Mesendoderm (in vitro differentiated cells): ENCODE results near the gene SUCLG1.

Experiments used
- DNase-seq: peaks from one replicate; pipeline ENCODE4 v3.0.0; 2013
- H2AK5ac ChIP-seq: 2 replicates; pipeline ENCODE4 v1.6.1; 2013; ENCODE audit warnings: low read length, inconsistent platforms
- H2BK120ac ChIP-seq: 2 replicates; pipeline ENCODE4 v1.6.1; 2013; ENCODE audit warnings: low read depth, mild to moderate bottlenecking, low read length, moderate library complexity, mixed read lengths
- H2BK15ac ChIP-seq: replicated peaks from 2 replicates; pipeline ENCODE4 v1.6.1; 2013; ENCODE audit warnings: low read depth, mild to moderate bottlenecking, moderate library complexity
- H2BK5ac ChIP-seq: 2 replicates; pipeline ENCODE4 v1.6.1; 2013; ENCODE audit warnings: low read length, inconsistent platforms
- H3K18ac ChIP-seq: 2 replicates; pipeline ENCODE4 v1.6.1; 2013; ENCODE audit warnings: mild to moderate bottlenecking, low read length, mixed read lengths
- H3K23ac ChIP-seq: one replicate; pipeline ENCODE4 v1.6.1; 2013; ENCODE audit warnings: low read length
- H3K27ac ChIP-seq: 2 replicates; pipeline ENCODE4 v1.5.1; 2013; ENCODE audit warnings: low read depth, mild to moderate bottlenecking, inconsistent platforms, low read length, moderate library complexity
- H3K27me3 ChIP-seq: 2 replicates; pipeline ENCODE4 v1.6.1; 2013; ENCODE audit warnings: low read length, control low read depth, mild to moderate bottlenecking, inconsistent platforms; ENCODE audit not compliant: insufficient read depth, poor library complexity
- H3K36me3 ChIP-seq: 2 replicates; pipeline ENCODE4 v1.6.1; 2013; ENCODE audit warnings: low read length, inconsistent platforms; ENCODE audit not compliant: control insufficient read depth, insufficient read depth
- H3K4ac ChIP-seq: one replicate; pipeline ENCODE4 v1.6.1; 2013; ENCODE audit warnings: low read depth, mild to moderate bottlenecking, low read length, moderate library complexity
- H3K4me1 ChIP-seq: 2 replicates; pipeline ENCODE4 v1.6.1; 2013; ENCODE audit warnings: low read depth, low read length, inconsistent platforms; ENCODE audit not compliant: control insufficient read depth
- H3K4me2 ChIP-seq: 2 replicates; pipeline ENCODE4 v1.6.1; 2013; ENCODE audit warnings: low read length
- H3K4me3 ChIP-seq: 2 replicates; pipeline ENCODE4 v1.5.1; 2013; ENCODE audit warnings: mild to moderate bottlenecking, low read length
- H3K56ac ChIP-seq: one replicate; pipeline ENCODE4 v1.6.1; 2013; ENCODE audit warnings: low read length
- H3K79me1 ChIP-seq: 2 replicates; pipeline ENCODE4 v1.6.1; 2013; ENCODE audit warnings: low read length, inconsistent platforms
- H3K79me2 ChIP-seq: 2 replicates; pipeline ENCODE4 v1.6.1; 2013; ENCODE audit warnings: mild to moderate bottlenecking, low read length; ENCODE audit not compliant: control insufficient read depth, insufficient read depth
- H3K9ac ChIP-seq: 2 replicates; pipeline ENCODE4 v1.6.1; 2013; ENCODE audit warnings: low read length, inconsistent platforms
- H4K5ac ChIP-seq: one replicate; pipeline ENCODE4 v1.6.1; 2013; ENCODE audit warnings: low read length
- H4K8ac ChIP-seq: one replicate; pipeline ENCODE4 v1.6.1; 2013; ENCODE audit warnings: low read depth, mild to moderate bottlenecking, control low read depth, low read length, moderate library complexity
- WGBS: extraction: QIAGEN DNeasy Blood & Tissue Kit; methylation state at CpG from one replicate; pipeline ENCODE4 v1.1.7; 2013; ENCODE audit warnings: low lambda C conversion rate, missing lambda C conversion rate; ENCODE audit not compliant: insufficient coverage; ENCODE audit errors: extremely low coverage; 5-methylcytosine and 5-hydroxymethylcytosine counted together

SUCLG1 gene

GRCh38 chr2:84459944-84460429, 907 bp upstream of the SUCLG1 start:
- H2BK15ac ChIP-seq = no peak overlapping the region
- no peak overlapping the region for H2BK120ac ChIP-seq
- no peak overlapping the region for H3K23ac ChIP-seq
- H3K79me2 ChIP-seq = peaks cover 10% of the 10 kb centered on the region
- H3K4me1 ChIP-seq = peaks cover 6% of the 10 kb centered on the region
- no peak overlapping the region for H4K8ac ChIP-seq
- no peaks in the 10 kb centered on the region for H3K36me3 ChIP-seq
- no peak overlapping the region for H4K5ac ChIP-seq
- no CpG with 5 or more reads among the region's 4 CpGs for WGBS
- H2BK5ac ChIP-seq = no peak overlapping the region
- H3K79me1 ChIP-seq = peaks cover 8% of the 10 kb centered on the region
- no peak for DNase-seq
- H3K56ac ChIP-seq = peak overlapping the region; percentile 37
- peak overlapping the region; percentile 62 for H3K9ac ChIP-seq
- H3K27me3 ChIP-seq = no peaks in the 10 kb centered on the region
- no peak overlapping the region for H3K27ac ChIP-seq
- no peak overlapping the region for H3K4ac ChIP-seq
- H3K4me2 ChIP-seq = peak overlapping the region; percentile 7
- H3K4me3 ChIP-seq = peak overlapping the region; percentile 6
- H3K18ac ChIP-seq = no peak overlapping the region
- no peak overlapping the region for H2AK5ac ChIP-seq

- Histone ChIP-seq H3K27me3 (no peaks in the 10 kb centered on the region), H2BK15ac (no peak overlapping the region), H3K27ac (no peak overlapping the region), H3K79me2 (peaks cover 11% of the 10 kb centered on the region), H3K4me3 (peak overlapping the region; percentile 89), H2BK120ac (no peak overlapping the region), H3K4me1 (peaks cover 6% of the 10 kb centered on the region), H3K4me2 (peak overlapping the region; percentile 85), H3K9ac (peak overlapping the region; percentile 87), H4K5ac (no peak overlapping the region), H3K4ac (peak overlapping the region; percentile 26), H3K56ac (peak overlapping the region; percentile 91), H2BK5ac (no peak overlapping the region), H3K18ac (peak overlapping the region; percentile 15), H4K8ac (peak overlapping the region; percentile 41), H3K36me3 (no peaks in the 10 kb centered on the region), H3K23ac (peak overlapping the region; percentile 69), H2AK5ac (no peak overlapping the region), H3K79me1 (peaks cover 15% of the 10 kb centered on the region)
- WGBS = no CpG with 5 or more reads among the region's 16 CpGs
- no peak for DNase-seq
These were observed 496 bp downstream of the SUCLG1 start for GRCh38 chr2:84458551-84459017.

GRCh38 chr2:84457686-84458085, 1.4 kb downstream of the SUCLG1 start:
- peaks cover 5% of the 10 kb centered on the region for H3K4me1 ChIP-seq
- no peak overlapping the region for H3K56ac ChIP-seq
- H3K79me2 ChIP-seq = peaks cover 12% of the 10 kb centered on the region
- no peaks in the 10 kb centered on the region for H3K36me3 ChIP-seq
- H3K4me3 ChIP-seq = no peak overlapping the region
- H3K4ac ChIP-seq = no peak overlapping the region
- no peak overlapping the region for H3K9ac ChIP-seq
- H3K4me2 ChIP-seq = no peak overlapping the region
- no peak overlapping the region for H2AK5ac ChIP-seq
- H3K23ac ChIP-seq = no peak overlapping the region
- H4K8ac ChIP-seq = no peak overlapping the region
- peaks cover 15% of the 10 kb centered on the region for H3K79me1 ChIP-seq
- H4K5ac ChIP-seq = no peak overlapping the region
- no peak overlapping the region for H2BK5ac ChIP-seq
- WGBS = no CpG with 5 or more reads among the region's 2 CpGs
- H3K27ac ChIP-seq = no peak overlapping the region
- H3K27me3 ChIP-seq = no peaks in the 10 kb centered on the region
- no peak for DNase-seq
- no peak overlapping the region for H2BK15ac ChIP-seq
- H3K18ac ChIP-seq = no peak overlapping the region
- no peak overlapping the region for H2BK120ac ChIP-seq

- no peak overlapping the region for H3K9ac ChIP-seq
These were observed 2.9 kb downstream of the SUCLG1 start for GRCh38 chr2:84456156-84456555.

GRCh38 chr2:84454581-84454980, 4.5 kb downstream of the SUCLG1 start:
- Histone ChIP-seq H2BK5ac (no peak overlapping the region), H2BK120ac (no peak overlapping the region), H3K4me1 (peaks cover 4% of the 10 kb centered on the region), H3K56ac (no peak overlapping the region), H3K9ac (no peak overlapping the region), H3K4ac (no peak overlapping the region), H2BK15ac (no peak overlapping the region), H4K8ac (no peak overlapping the region), H3K79me1 (peaks cover 21% of the 10 kb centered on the region), H4K5ac (no peak overlapping the region), H3K23ac (no peak overlapping the region), H3K18ac (no peak overlapping the region), H3K4me3 (no peak overlapping the region), H3K27me3 (no peaks in the 10 kb centered on the region), H3K27ac (no peak overlapping the region), H3K4me2 (no peak overlapping the region), H3K79me2 (peaks cover 21% of the 10 kb centered on the region), H3K36me3 (no peaks in the 10 kb centered on the region), H2AK5ac (no peak overlapping the region)
- whole genome bisulfite sequencing = 100% methylated on average over 1 of the region's 2 CpGs
- DNase-seq = no peak

More at GRCh38 chr2:84456156-84456555, 2.9 kb downstream of the SUCLG1 start:
- Histone ChIP-seq H3K4me2 (no peak overlapping the region), H2BK120ac (no peak overlapping the region), H4K5ac (no peak overlapping the region), H3K4me1 (peaks cover 3% of the 10 kb centered on the region), H3K4me3 (no peak overlapping the region), H4K8ac (no peak overlapping the region), H2BK5ac (no peak overlapping the region), H3K79me1 (peaks cover 15% of the 10 kb centered on the region), H3K79me2 (peaks cover 14% of the 10 kb centered on the region), H3K56ac (no peak overlapping the region), H3K23ac (no peak overlapping the region), H3K27me3 (no peaks in the 10 kb centered on the region), H3K36me3 (no peaks in the 10 kb centered on the region), H2AK5ac (no peak overlapping the region), H3K18ac (no peak overlapping the region), H2BK15ac (no peak overlapping the region), H3K4ac (no peak overlapping the region), H3K27ac (no peak overlapping the region)
- no peak for DNase-seq
- no CpG with 5 or more reads among the region's 4 CpGs for WGBS

- H2BK15ac ChIP-seq = no peak overlapping the region
- H4K5ac ChIP-seq = no peak overlapping the region
- no peak overlapping the region for H2AK5ac ChIP-seq
- peaks cover 16% of the 10 kb centered on the region for H3K79me1 ChIP-seq
- H3K4me3 ChIP-seq = no peak overlapping the region
- peaks cover 2% of the 10 kb centered on the region for H3K4me1 ChIP-seq
- no peak for DNase-seq
- H3K18ac ChIP-seq = no peak overlapping the region
- no peak overlapping the region for H3K4me2 ChIP-seq
- peaks cover 14% of the 10 kb centered on the region for H3K79me2 ChIP-seq
- no peaks in the 10 kb centered on the region for H3K36me3 ChIP-seq
- WGBS = no CpG with 5 or more reads among the region's 3 CpGs
- H3K56ac ChIP-seq = no peak overlapping the region
- H4K8ac ChIP-seq = no peak overlapping the region
- H3K27me3 ChIP-seq = no peaks in the 10 kb centered on the region
- H3K4ac ChIP-seq = no peak overlapping the region
- no peak overlapping the region for H2BK120ac ChIP-seq
- no peak overlapping the region for H3K23ac ChIP-seq
- no peak overlapping the region for H2BK5ac ChIP-seq
- no peak overlapping the region for H3K9ac ChIP-seq
- no peak overlapping the region for H3K27ac ChIP-seq
These were observed 6.5 kb downstream of the SUCLG1 start for GRCh38 chr2:84452624-84453023.
